ENCODE measurements around the gene SLC19A1. TPM values are rescaled to one million over a fixed set of nuclear protein-coding genes. Genes with fewer than 3 reads are reported as not detected.

The SLC19A1 gene
- total RNA-seq, 1 donor from 2014 or later = 4.5 TPM

GRCh38 chr21:45582128-45582527 lies 39.9 kb upstream of the SLC19A1 start:
- no peak for DNase-seq (ENCODE audit: low read depth)
- Histone ChIP-seq H3K27me3 (ENCODE audit: control insufficient read depth, insufficient read depth, low read length) (no peaks in the 10 kb centered on the region), H3K36me3 (ENCODE audit: control insufficient read depth, insufficient read depth, low read length) (no peaks in the 10 kb centered on the region), H3K4me3 (ENCODE audit: low read depth, low read length) (no peak overlapping the region)
- TF ChIP-seq CTCF (IDR thresholded peaks at IDR 0.05; ENCODE audit: insufficient read depth, low read length, severe bottlenecking) = no peak
- FAIRE-seq = no peak

DNA sequence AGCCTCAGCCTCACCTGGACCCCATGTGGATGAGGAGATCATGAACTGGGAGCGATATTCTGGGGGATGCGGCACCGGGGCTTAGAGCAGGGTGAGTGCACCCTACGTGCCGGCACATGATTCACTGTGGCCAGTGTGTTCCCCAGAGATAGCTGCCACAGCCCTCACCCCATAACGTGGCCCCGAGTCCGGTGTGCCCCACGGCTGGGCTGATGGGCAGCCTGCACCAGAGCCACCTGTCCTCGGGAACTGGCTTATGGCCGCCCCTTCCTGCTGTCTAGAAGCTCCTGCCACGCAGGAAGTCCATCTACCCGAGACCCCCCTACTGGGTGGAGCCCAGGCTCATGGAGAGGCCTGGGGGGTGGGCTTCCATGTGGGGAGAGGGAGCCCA lies 39.1 kb upstream of the SLC19A1 start:
- no peak for DNase-seq (ENCODE audit: low read depth)
- H3K36me3 ChIP-seq (ENCODE audit: control insufficient read depth, insufficient read depth, low read length) = no peaks in the 10 kb centered on the region
- H3K27me3 ChIP-seq (ENCODE audit: control insufficient read depth, insufficient read depth, low read length) = no peaks in the 10 kb centered on the region
- H3K4me3 ChIP-seq (ENCODE audit: low read depth, low read length) = no peak overlapping the region
- FAIRE-seq = no peak
- no peak for TF ChIP-seq CTCF (IDR thresholded peaks at IDR 0.05; ENCODE audit: insufficient read depth, low read length, severe bottlenecking)

DNA sequence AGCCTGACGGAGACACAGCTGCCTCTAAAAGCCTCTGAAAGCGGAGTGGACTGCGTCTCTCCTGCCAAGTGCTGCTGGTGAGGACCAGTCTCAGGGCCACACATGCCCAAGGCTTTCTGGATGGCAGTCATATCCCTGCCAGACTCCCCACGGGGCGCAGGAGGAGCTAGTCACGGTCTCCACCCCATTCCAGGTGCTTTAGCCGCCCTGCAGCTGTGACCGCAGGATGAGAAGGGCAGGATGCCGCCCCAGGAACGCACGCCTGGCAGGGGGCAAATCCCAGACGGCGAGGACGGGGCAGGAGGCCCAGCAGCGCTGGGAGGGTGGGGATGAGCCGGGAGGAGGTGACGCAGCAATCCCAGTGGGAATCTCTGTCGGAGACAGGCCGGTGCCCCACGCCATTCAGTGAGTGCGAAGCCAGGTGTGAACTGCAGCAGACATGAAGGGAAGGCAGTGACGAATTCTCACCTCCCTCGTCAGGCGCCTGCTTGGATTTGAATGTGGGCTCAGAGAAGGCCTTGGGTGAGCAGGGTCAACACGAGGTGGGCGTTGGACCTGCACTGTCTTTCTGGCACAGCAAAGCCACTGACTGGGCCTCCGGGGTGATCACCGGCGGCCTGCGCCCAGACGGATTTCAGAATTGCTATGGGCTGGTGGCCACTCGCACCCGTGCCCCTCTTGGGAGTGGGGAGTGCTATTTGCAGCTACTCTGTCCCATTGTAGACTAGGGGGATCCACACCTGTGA lies 38.5 kb upstream of the SLC19A1 start:
- FAIRE-seq (no peak), DNase-seq (ENCODE audit: low read depth) (no peak)
- H3K27me3 ChIP-seq (ENCODE audit: control insufficient read depth, insufficient read depth, low read length) = no peaks in the 10 kb centered on the region
- no peaks in the 10 kb centered on the region for H3K36me3 ChIP-seq (ENCODE audit: control insufficient read depth, insufficient read depth, low read length)
- H3K4me3 ChIP-seq (ENCODE audit: low read depth, low read length) = no peak overlapping the region
- no peak for TF ChIP-seq CTCF (IDR thresholded peaks at IDR 0.05; ENCODE audit: insufficient read depth, low read length, severe bottlenecking)

- DNase-seq (ENCODE audit: low read depth) (no peak), FAIRE-seq (no peak)
- H3K27me3 ChIP-seq (ENCODE audit: control insufficient read depth, insufficient read depth, low read length) = no peaks in the 10 kb centered on the region
Observed at GRCh38 chr21:45580181-45580575, 37.9 kb upstream of the SLC19A1 start.

DNA sequence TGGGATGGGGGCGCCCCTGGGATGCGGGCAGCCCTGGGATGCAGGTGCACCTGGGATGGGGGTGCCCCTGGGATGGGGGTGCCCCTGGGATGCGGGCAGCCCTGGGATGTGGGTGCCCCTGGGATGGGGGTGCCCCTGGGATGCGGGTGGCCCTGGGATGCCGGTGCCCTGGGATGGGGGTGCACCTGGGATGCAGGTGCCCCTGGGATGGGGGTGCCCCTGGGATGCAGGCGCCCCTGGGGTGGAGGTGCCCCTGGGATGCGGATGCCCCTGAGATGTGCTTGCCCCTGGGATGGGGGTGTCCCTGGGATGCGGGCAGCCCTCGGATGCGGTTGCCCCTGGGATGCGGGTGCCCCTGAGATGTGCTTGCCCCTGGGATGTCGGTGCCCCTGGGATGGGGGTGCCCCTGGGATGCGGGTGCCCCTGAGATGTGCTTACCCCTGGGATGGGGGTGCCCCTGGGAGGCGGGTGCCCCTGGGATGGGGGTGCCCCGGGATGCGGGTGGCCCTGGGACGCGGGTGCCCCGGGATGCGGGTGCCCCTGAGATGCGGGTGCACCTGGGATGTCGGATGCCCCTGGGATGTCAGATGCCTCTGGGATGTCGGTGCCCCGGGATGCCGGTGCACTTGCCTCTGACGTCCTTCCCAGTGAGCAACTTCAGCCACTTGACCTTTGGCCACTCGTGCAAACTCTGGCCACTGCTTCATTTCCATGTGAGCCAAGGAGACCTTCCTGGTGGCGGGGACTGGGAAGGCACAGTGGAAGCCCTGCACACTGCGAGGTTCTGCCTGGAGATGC lies 37.3 kb upstream of the SLC19A1 start:
- Histone ChIP-seq H3K27me3 (ENCODE audit: control insufficient read depth, insufficient read depth, low read length) (no peaks in the 10 kb centered on the region), H3K4me3 (ENCODE audit: low read depth, low read length) (no peak overlapping the region), H3K36me3 (ENCODE audit: control insufficient read depth, insufficient read depth, low read length) (no peaks in the 10 kb centered on the region)
- DNase-seq (ENCODE audit: low read depth) = no peak
- no peak for FAIRE-seq
- TF ChIP-seq CTCF (IDR thresholded peaks at IDR 0.05; ENCODE audit: insufficient read depth, low read length, severe bottlenecking) = no peak

More at GRCh38 chr21:45580181-45580575, 37.9 kb upstream of the SLC19A1 start:
- no peak for TF ChIP-seq CTCF (IDR thresholded peaks at IDR 0.05; ENCODE audit: insufficient read depth, low read length, severe bottlenecking)
- Histone ChIP-seq H3K36me3 (ENCODE audit: control insufficient read depth, insufficient read depth, low read length) (no peaks in the 10 kb centered on the region), H3K4me3 (ENCODE audit: low read depth, low read length) (no peak overlapping the region)

Measured in bronchial epithelial cell (primary cell).